Endothelial cell of umbilical vein (primary cell): ENCODE data around the gene RTN4R. TPM values are rescaled to one million over a fixed set of nuclear protein-coding genes. Genes with fewer than 3 reads are reported as not detected.
"Not testable (repeated sequence)": the region's sequence is repeated elsewhere in the genome, so short reads cannot be mapped to it uniquely, and the experiment has no call there.

Experiments
- BruUV-seq: library from RNA; stranded (reverse); fragments of 400-500 nt; replicated peaks from 2 replicates; lab custom pipeline; 2021; lab: Mats Ljungman, UMichigan
- CTCF ChIA-PET: fragments of 300-600, 350-600 bp; sonication (Branson Sonifier 250); formaldehyde crosslinking; loops from one replicate; lab custom pipeline; 2021; ENCODE audit warnings: antibody characterized with exemption, inconsistent platforms; lab: Charles Lee
- POLR2A ChIA-PET: fragments of 300-600, 350-600 bp; sonication (Branson Sonifier 250); formaldehyde crosslinking; loops from one replicate; lab custom pipeline; 2021; ENCODE audit warnings: antibody characterized with exemption, inconsistent platforms; lab: Charles Lee
- DNase-seq: peaks from one replicate; pipeline ENCODE4 v3.0.0-alpha.2; 2011; ENCODE audit warnings: low read depth, low spot score
- FAIRE-seq: peaks from 2 replicates; lab custom pipeline; 2011; peaks lifted over from hg19 to GRCh38; lab: Jason Lieb, UNC
- H2AFZ ChIP-seq: 2 replicates; pipeline ENCODE4 v1.6.0; 2012; ENCODE audit warnings: low read depth, low read length, control low read depth, inconsistent platforms
- H3K27ac ChIP-seq: 2 replicates; pipeline ENCODE4 v1.5.1; 2011; ENCODE audit warnings: low read depth, mild to moderate bottlenecking, control low read depth, low read length, moderate library complexity; ENCODE audit not compliant: insufficient read depth
- H3K27me3 ChIP-seq, 2 experiments: 2 replicates each; pipeline versions ENCODE4 v1.6.0 to v1.6.1; 2011; ENCODE audit warnings: low read length in 2 of 2, mixed read lengths in 1 of 2; ENCODE audit not compliant: control insufficient read depth in 2 of 2, insufficient read depth in 2 of 2
- H3K36me3 ChIP-seq, 2 experiments: 2 replicates in 1 of 2; 3 replicates in 1 of 2; pipeline ENCODE4 v1.5.1; 2011; ENCODE audit warnings: low read length in 2 of 2, mild to moderate bottlenecking in 1 of 2, moderate library complexity in 1 of 2; ENCODE audit not compliant: control insufficient read depth in 2 of 2, insufficient read depth in 2 of 2; ENCODE audit errors: extremely low read depth in 1 of 2
- H3K4me1 ChIP-seq: 3 replicates; pipeline ENCODE4 v1.5.1; 2011; ENCODE audit warnings: mild to moderate bottlenecking, low read length; ENCODE audit not compliant: control insufficient read depth, insufficient read depth; ENCODE audit errors: extremely low read depth
- H3K4me2 ChIP-seq: 2 replicates; pipeline ENCODE4 v1.6.1; 2011; ENCODE audit warnings: low read length, control low read depth, mixed read lengths; ENCODE audit not compliant: insufficient read depth
- H3K4me3 ChIP-seq, 3 experiments: fragments of 200-600 bp in 1 of 3; sonication (generic), shearing (Covaris generic) in 1 of 3; replicated peaks in 1 of 3; 2 replicates each; pipeline ENCODE4 v1.5.1; 2011 to 2016; ENCODE audit warnings: control low read depth in 3 of 3, low read length in 3 of 3, mild to moderate bottlenecking in 2 of 3, inconsistent platforms in 1 of 3, low read depth in 1 of 3, moderate library complexity in 1 of 3; ENCODE audit not compliant: insufficient read depth in 1 of 3
- H3K79me2 ChIP-seq: 2 replicates; pipeline ENCODE4 v1.6.0; 2012; ENCODE audit warnings: low read length, inconsistent platforms; ENCODE audit not compliant: control insufficient read depth, insufficient read depth
- H3K9ac ChIP-seq: replicated peaks from 2 replicates; pipeline ENCODE3; 2011; ENCODE audit warnings: low read length, control low read depth; ENCODE audit not compliant: insufficient read depth; ENCODE audit errors: extremely low read depth
- H3K9me1 ChIP-seq: replicated peaks from 3 replicates; pipeline ENCODE4 v1.6.0; 2011; ENCODE audit warnings: mild to moderate bottlenecking, low read length; ENCODE audit not compliant: control insufficient read depth, insufficient read depth; ENCODE audit errors: extremely low read depth
- H3K9me3 ChIP-seq: replicated peaks from 2 replicates; pipeline ENCODE4 v1.5.1; 2012; ENCODE audit warnings: low read length, inconsistent platforms; ENCODE audit not compliant: control insufficient read depth, insufficient read depth
- H4K20me1 ChIP-seq: replicated peaks from 2 replicates; pipeline ENCODE3; 2011; ENCODE audit warnings: mild to moderate bottlenecking, low read length; ENCODE audit not compliant: control insufficient read depth, insufficient read depth; ENCODE audit errors: extremely low read depth
- EZH2 ChIP-seq: IDR thresholded peaks from 2 replicates; pipeline ENCODE4 v1.6.1; 2012; ENCODE audit warnings: borderline replicate concordance, low read depth, mild to moderate bottlenecking, moderate library complexity, low read length, inconsistent platforms; ENCODE audit not compliant: severe bottlenecking
- FOS ChIP-seq: IDR thresholded peaks from 2 replicates; pipeline ENCODE4 v1.6.1; 2011; ENCODE audit warnings: mild to moderate bottlenecking, low read length, moderate library complexity, borderline replicate concordance; ENCODE audit not compliant: insufficient read depth
- GATA2 ChIP-seq: IDR thresholded peaks from 2 replicates; pipeline ENCODE4 v1.7.0; 2011; ENCODE audit warnings: low read depth, mild to moderate bottlenecking, moderate library complexity, mixed read lengths, low read length; ENCODE audit not compliant: insufficient read length, insufficient read depth
- JUN ChIP-seq: IDR thresholded peaks from 2 replicates; pipeline ENCODE4 v1.6.1; 2011; ENCODE audit warnings: borderline replicate concordance, low read depth; ENCODE audit not compliant: insufficient read length, insufficient read depth
- MYC ChIP-seq: IDR thresholded peaks from one replicate; pipeline ENCODE4 v1.6.1; 2011; ENCODE audit warnings: mild to moderate bottlenecking, low read depth, low read length
- POLR2A ChIP-seq: IDR thresholded peaks from 2 replicates; pipeline ENCODE4 v1.6.1; 2012; ENCODE audit warnings: low read depth, mild to moderate bottlenecking, control low read depth, low read length
- POLR2AphosphoS5 ChIP-seq: IDR thresholded peaks from 2 replicates; pipeline ENCODE4 v1.6.1; 2012; ENCODE audit warnings: low read depth, mild to moderate bottlenecking, control low read depth, low read length, moderate library complexity; ENCODE audit not compliant: insufficient read depth
- dilution Hi-C: fragments of 300-500 bp; cut with MboI; formaldehyde crosslinking; loops from one replicate; pipeline ENCODE4 v1.15.0; 2019; ENCODE audit warnings: low sequenced_read_pairs; ENCODE audit not compliant: extremely low pct_ligation_motif_present
- intact Hi-C: fragments of 100-400 bp; cut with micrococcal nuclease; formaldehyde crosslinking; loops from one replicate; pipeline ENCODE4 v1.10.0; 2022
- polyA plus RNA-seq, 4 experiments: library from polyadenylated mRNA; depleted of rRNA in 3 of 4; stranded (reverse) in 3 of 4; unstranded in 1 of 4; fragments of >200 nt; gene quantifications; 2 replicates each; pipeline versions ENCODE4 v1.2.1 to v1.2.3, GENCODE V29; 2011 to 2012; ENCODE audit warnings: missing spikeins in 1 of 4
- total RNA-seq: library from RNA; stranded (reverse); gene quantifications from 2 replicates; pipeline ENCODE4 v1.2.3, GENCODE V29; 2021
- TF ChIP-seq, protein P1 (sequence below): IDR thresholded peaks from 2 replicates; pipeline ENCODE4 v1.6.1; 2011; ENCODE audit not compliant: insufficient read depth, insufficient read length
- TF ChIP-seq, protein P2 (sequence below), 2 donors: IDR thresholded peaks; 1 replicate in 1 of 2; 2 replicates in 1 of 2; pipeline ENCODE4 v1.5.1; 2011; ENCODE audit warnings: low read length in 2 of 2, mild to moderate bottlenecking in 2 of 2, moderate library complexity in 2 of 2, control low read depth in 1 of 2, inconsistent platforms in 1 of 2, low read depth in 1 of 2; ENCODE audit not compliant: insufficient read depth in 1 of 2; ENCODE audit errors: extremely low read depth in 1 of 2

The RTN4R gene
- total and polyA plus RNA-seq, 2 donors (not counting 3 experiments of a cell fraction or from before 2014, with no cell fraction given): 1.2 to 2.2 TPM

DNA sequence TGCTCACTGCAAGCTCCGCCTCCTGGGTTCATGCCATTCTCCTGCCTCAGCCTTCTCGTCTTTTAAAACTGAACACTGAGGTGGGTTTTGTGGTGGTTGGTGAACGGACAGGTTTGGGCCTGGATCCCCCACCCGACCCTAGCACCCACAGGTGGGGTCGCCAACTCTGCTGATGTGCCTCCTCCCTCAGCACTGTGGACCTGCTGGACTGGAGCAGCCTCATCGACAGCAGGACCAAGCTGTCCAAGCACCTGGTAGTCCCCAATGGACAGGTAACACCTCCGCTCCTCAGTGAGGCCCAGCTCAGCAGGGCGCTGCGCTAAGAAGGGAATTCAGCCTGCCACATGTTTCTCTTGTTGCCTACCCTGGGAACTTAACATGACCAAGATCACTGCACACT is 36.5 kb upstream of the RTN4R start:
- intact Hi-C loops (no loop called here), dilution Hi-C loops (no loop called here)
- DNase-seq: no peak
- H3K27me3 ChIP-seq: peaks cover 0 to 2% of the 10 kb centered on the region in 2 experiments
- no peak overlapping the region for H2AFZ ChIP-seq
- ChIA-PET POLR2A (no interaction called here), CTCF (no interaction called here)
- H3K9me3 ChIP-seq: no peaks in the 10 kb centered on the region
- FAIRE-seq: no peak
- no peak overlapping the region for H3K4me3 ChIP-seq
- no peak overlapping the region for H3K27ac ChIP-seq
- no peaks in the 10 kb centered on the region for H3K79me2 ChIP-seq
- no peak overlapping the region for H3K4me2 ChIP-seq
- H4K20me1 ChIP-seq: no peaks in the 10 kb centered on the region
- H3K9ac ChIP-seq: no peak overlapping the region
- H3K4me1 ChIP-seq: peaks cover 5% of the 10 kb centered on the region
- H3K9me1 ChIP-seq: no peaks in the 10 kb centered on the region
- no TSS peak for BruUV-seq
- TF ChIP-seq GATA2 (no peak), FOS (no peak), JUN (no peak), POLR2A (no peak), POLR2AphosphoS5 (no peak), EZH2 (no peak), MYC (no peak)
- TF ChIP-seq, protein P1, sequence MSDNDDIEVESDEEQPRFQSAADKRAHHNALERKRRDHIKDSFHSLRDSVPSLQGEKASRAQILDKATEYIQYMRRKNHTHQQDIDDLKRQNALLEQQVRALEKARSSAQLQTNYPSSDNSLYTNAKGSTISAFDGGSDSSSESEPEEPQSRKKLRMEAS: no peak
- TF ChIP-seq, protein P2, sequence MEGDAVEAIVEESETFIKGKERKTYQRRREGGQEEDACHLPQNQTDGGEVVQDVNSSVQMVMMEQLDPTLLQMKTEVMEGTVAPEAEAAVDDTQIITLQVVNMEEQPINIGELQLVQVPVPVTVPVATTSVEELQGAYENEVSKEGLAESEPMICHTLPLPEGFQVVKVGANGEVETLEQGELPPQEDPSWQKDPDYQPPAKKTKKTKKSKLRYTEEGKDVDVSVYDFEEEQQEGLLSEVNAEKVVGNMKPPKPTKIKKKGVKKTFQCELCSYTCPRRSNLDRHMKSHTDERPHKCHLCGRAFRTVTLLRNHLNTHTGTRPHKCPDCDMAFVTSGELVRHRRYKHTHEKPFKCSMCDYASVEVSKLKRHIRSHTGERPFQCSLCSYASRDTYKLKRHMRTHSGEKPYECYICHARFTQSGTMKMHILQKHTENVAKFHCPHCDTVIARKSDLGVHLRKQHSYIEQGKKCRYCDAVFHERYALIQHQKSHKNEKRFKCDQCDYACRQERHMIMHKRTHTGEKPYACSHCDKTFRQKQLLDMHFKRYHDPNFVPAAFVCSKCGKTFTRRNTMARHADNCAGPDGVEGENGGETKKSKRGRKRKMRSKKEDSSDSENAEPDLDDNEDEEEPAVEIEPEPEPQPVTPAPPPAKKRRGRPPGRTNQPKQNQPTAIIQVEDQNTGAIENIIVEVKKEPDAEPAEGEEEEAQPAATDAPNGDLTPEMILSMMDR (IDR thresholded peaks at IDR 0.05; ENCODE audit: extremely low read depth in 1 of 2, insufficient read depth in 1 of 2, low read depth in 1 of 2, low read length in 2 of 2): no peak
- H3K36me3 ChIP-seq: no peaks in the 10 kb centered on the region

DNA sequence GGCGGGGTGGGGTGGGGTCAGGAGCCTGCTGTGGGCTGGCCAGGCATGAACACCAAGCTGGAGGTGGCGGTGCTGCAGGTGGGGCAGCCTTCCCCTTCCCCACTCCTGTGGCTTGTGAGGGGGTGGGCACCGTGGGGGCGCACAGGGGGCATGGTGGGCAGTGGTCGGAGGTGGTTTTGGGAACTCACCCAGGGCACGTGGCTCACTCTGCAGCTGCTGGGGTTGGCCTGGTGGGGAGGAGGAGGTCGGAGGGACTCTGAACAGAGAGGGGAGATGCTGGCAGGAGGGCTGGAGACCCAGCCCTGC is 35.1 kb upstream of the RTN4R start:
- intact Hi-C loops, H3K27me3 ChIP-seq, H3K9me1 ChIP-seq, H3K9ac ChIP-seq, FAIRE-seq, H3K36me3 ChIP-seq, H4K20me1 ChIP-seq, POLR2A ChIA-PET, H3K4me3 ChIP-seq, dilution Hi-C loops, CTCF ChIA-PET, H3K9me3 ChIP-seq, H3K79me2 ChIP-seq, H3K27ac ChIP-seq, H3K4me2 ChIP-seq, H2AFZ ChIP-seq, BruUV-seq, DNase-seq, H3K4me1 ChIP-seq: not testable (repeated sequence)
